ENCODE measurements around the gene SPAG8.

SPAG8 gene

GRCh38 chr9:35840881-35841644 is 29.0 kb upstream of the SPAG8 start:
- DNase-seq (ENCODE audit: low read depth, low spot score): no peak

GRCh38 chr9:35839926-35840325 is 27.9 kb upstream of the SPAG8 start:
- no peak for DNase-seq (ENCODE audit: low read depth, low spot score)

GRCh38 chr9:35836595-35836994 is 24.5 kb upstream of the SPAG8 start:
- no peak for DNase-seq (ENCODE audit: low read depth, low spot score)

- no peak for DNase-seq (ENCODE audit: low read depth, low spot score)
These were observed 23.7 kb upstream of the SPAG8 start for GRCh38 chr9:35835766-35836165.

- no peak for DNase-seq (ENCODE audit: low read depth, low spot score)
These were observed 23.2 kb upstream of the SPAG8 start for GRCh38 chr9:35835216-35835632.

GRCh38 chr9:35834260-35835215 is 22.5 kb upstream of the SPAG8 start:
- DNase-seq (ENCODE audit: low read depth, low spot score): no peak

- no peak for DNase-seq (ENCODE audit: low read depth, low spot score)
These were observed 20.8 kb upstream of the SPAG8 start for GRCh38 chr9:35832814-35833213.

GRCh38 chr9:35831040-35831439 is 19.0 kb upstream of the SPAG8 start:
- no peak for DNase-seq (ENCODE audit: low read depth, low spot score)

GRCh38 chr9:35829764-35830096 is 17.7 kb upstream of the SPAG8 start:
- no peak for DNase-seq (ENCODE audit: low read depth, low spot score)

- peak; percentile 85 for DNase-seq (ENCODE audit: low read depth, low spot score)
These were observed 17.2 kb upstream of the SPAG8 start, which contains the start of gene TMEM8B for GRCh38 chr9:35829084-35829763. Gene TMEM8B (plus strand): TSS chr9:35829228. CDS start chr9:35829448, 220 bp downstream.

- no peak for DNase-seq (ENCODE audit: low read depth, low spot score)
These were observed 16.6 kb upstream of the SPAG8 start, which contains the start of gene FAM221B for GRCh38 chr9:35828716-35829083. Gene FAM221B (minus strand): TSS chr9:35828732. CDS start chr9:35826161, 2,571 bp downstream.

- DNase-seq (ENCODE audit: low read depth, low spot score): no peak
These were observed 15.4 kb upstream of the SPAG8 start for GRCh38 chr9:35827486-35827885.

- peak; percentile 15 for DNase-seq (ENCODE audit: low read depth, low spot score)
These were observed 14.1 kb upstream of the SPAG8 start for GRCh38 chr9:35826071-35826701.

GRCh38 chr9:35822926-35823325 is 10.9 kb upstream of the SPAG8 start:
- DNase-seq (ENCODE audit: low read depth, low spot score): no peak

GRCh38 chr9:35820076-35820475 is 8.0 kb upstream of the SPAG8 start:
- DNase-seq (ENCODE audit: low read depth, low spot score): no peak

GRCh38 chr9:35818341-35818740 is 6.3 kb upstream of the SPAG8 start:
- no peak for DNase-seq (ENCODE audit: low read depth, low spot score)

GRCh38 chr9:35816708-35817107 is 4.6 kb upstream of the SPAG8 start:
- no peak for DNase-seq (ENCODE audit: low read depth, low spot score)

GRCh38 chr9:35814841-35815543 is 2.9 kb upstream of the SPAG8 start, which contains the start of gene HINT2:
Gene HINT2 (minus strand): TSS chr9:35815042. CDS start chr9:35814979, 63 bp downstream.
- DNase-seq (ENCODE audit: low read depth, low spot score): peak; percentile 93

- DNase-seq (ENCODE audit: low read depth, low spot score): no peak
These were observed 2.2 kb upstream of the SPAG8 start for GRCh38 chr9:35814106-35814840.
